ENCODE results near the gene DNAL4.

DNAL4 gene

GRCh38 chr22:38738475-38739070 lies 55.4 kb downstream of the DNAL4 start:
- H3K36me3 ChIP-seq (ENCODE audit: control insufficient read depth in 4 of 4, insufficient read depth in 4 of 4, low read length in 3 of 4): peaks cover 8 to 99% (median 85%) of the 10 kb centered on the region in 4 experiments
- H3K9me3 ChIP-seq (ENCODE audit: control extremely low read depth in 1 of 5, control insufficient read depth in 4 of 5, insufficient read depth in 2 of 5, low read depth in 1 of 5, low read length in 4 of 5): no peaks in the 10 kb centered on the region
- H3K4me1 ChIP-seq (ENCODE audit: control extremely low read depth in 1 of 4, control insufficient read depth in 4 of 4, insufficient read depth in 4 of 4, low read length in 3 of 4): peaks cover 0 to 21% (median 2%) of the 10 kb centered on the region in 4 experiments
- H3K27me3 ChIP-seq (replicated peaks in 2 of 5; ENCODE audit: control insufficient read depth in 4 of 5, insufficient read depth in 5 of 5, low read length in 4 of 5): no peaks in the 10 kb centered on the region
- no peak overlapping the region for H3K27ac ChIP-seq (ENCODE audit: insufficient read depth in 1 of 2, low read depth in 1 of 2, low read length in 2 of 2, poor library complexity in 1 of 2, severe bottlenecking in 2 of 2)
- ChIA-PET CTCF (interaction anchor here (1.5 to 6.6 kb wide), 3 partner anchors 11 to 24 kb away, joined by 3 to 64 read pairs (median 5); no protein-coding TSS in a partner anchor), POLR2A (interaction anchor here (0.6 kb wide), 1 partner anchor 18 kb away, joined by 3 read pairs; no protein-coding TSS in a partner anchor)
- no peak for DNase-seq
- WGBS (ENCODE audit: insufficient coverage): 96% methylated on average over 18 of the region's 18 CpGs
- no peak overlapping the region for H3K4me3 ChIP-seq (ENCODE audit: control insufficient read depth in 1 of 7, extremely low read depth in 1 of 7, insufficient read depth in 4 of 7, low read depth in 2 of 7, low read length in 6 of 7)

GRCh38 chr22:38737302-38738060 lies 56.5 kb downstream of the DNAL4 start:
- no peak for DNase-seq
- ChIA-PET CTCF (interaction anchor here (0.8 to 7.2 kb wide), 3 partner anchors 10 to 28 kb away, joined by 3 to 64 read pairs (median 42); no protein-coding TSS in a partner anchor), POLR2A (interaction anchor here (0.6 to 0.7 kb wide), 2 partner anchors 74 to 139 kb away, joined by 3 to 4 read pairs; no protein-coding TSS in a partner anchor)
- H3K36me3 ChIP-seq (ENCODE audit: control insufficient read depth in 4 of 4, insufficient read depth in 4 of 4, low read length in 3 of 4): peaks cover 8 to 96% (median 79%) of the 10 kb centered on the region in 4 experiments
- no peaks in the 10 kb centered on the region for H3K9me3 ChIP-seq (ENCODE audit: control extremely low read depth in 1 of 5, control insufficient read depth in 4 of 5, insufficient read depth in 2 of 5, low read depth in 1 of 5, low read length in 4 of 5)
- H3K27ac ChIP-seq (ENCODE audit: insufficient read depth in 1 of 2, low read depth in 1 of 2, low read length in 2 of 2, poor library complexity in 1 of 2, severe bottlenecking in 2 of 2): no peak overlapping the region
- H3K4me1 ChIP-seq (ENCODE audit: control extremely low read depth in 1 of 4, control insufficient read depth in 4 of 4, insufficient read depth in 4 of 4, low read length in 3 of 4): peaks cover 0 to 21% (median 3%) of the 10 kb centered on the region in 4 experiments
- no peaks in the 10 kb centered on the region for H3K27me3 ChIP-seq (replicated peaks in 2 of 5; ENCODE audit: control insufficient read depth in 4 of 5, insufficient read depth in 5 of 5, low read length in 4 of 5)
- 79% methylated on average over 21 of the region's 21 CpGs for WGBS (ENCODE audit: insufficient coverage)
- H3K4me3 ChIP-seq (ENCODE audit: control insufficient read depth in 1 of 7, extremely low read depth in 1 of 7, insufficient read depth in 4 of 7, low read depth in 2 of 7, low read length in 6 of 7): no peak overlapping the region

- no peak for DNase-seq
- H3K36me3 ChIP-seq (ENCODE audit: control insufficient read depth in 4 of 4, insufficient read depth in 4 of 4, low read length in 3 of 4): peaks cover 8 to 97% (median 74%) of the 10 kb centered on the region in 4 experiments
- no peaks in the 10 kb centered on the region for H3K27me3 ChIP-seq (replicated peaks in 2 of 5; ENCODE audit: control insufficient read depth in 4 of 5, insufficient read depth in 5 of 5, low read length in 4 of 5)
- H3K9me3 ChIP-seq (ENCODE audit: control extremely low read depth in 1 of 5, control insufficient read depth in 4 of 5, insufficient read depth in 2 of 5, low read depth in 1 of 5, low read length in 4 of 5): no peaks in the 10 kb centered on the region
- POLR2A ChIA-PET: interaction anchor here (0.8 to 1.0 kb wide), 3 partner anchors 11 to 29 kb away, joined by 3 to 4 read pairs (median 3); no protein-coding TSS in a partner anchor
- H3K4me3 ChIP-seq (ENCODE audit: control insufficient read depth in 1 of 7, extremely low read depth in 1 of 7, insufficient read depth in 4 of 7, low read depth in 2 of 7, low read length in 6 of 7): no peak overlapping the region
- CTCF ChIA-PET: interaction anchor here (0.8 to 7.2 kb wide), 6 partner anchors 12 to 134 kb away, joined by 3 to 64 read pairs (median 4); no protein-coding TSS in a partner anchor
- 91% methylated on average over 4 of the region's 7 CpGs for WGBS (ENCODE audit: insufficient coverage)
- H3K4me1 ChIP-seq (ENCODE audit: control extremely low read depth in 1 of 4, control insufficient read depth in 4 of 4, insufficient read depth in 4 of 4, low read length in 3 of 4): peaks cover 0 to 21% (median 3%) of the 10 kb centered on the region in 4 experiments
- no peak overlapping the region for H3K27ac ChIP-seq (ENCODE audit: insufficient read depth in 1 of 2, low read depth in 1 of 2, low read length in 2 of 2, poor library complexity in 1 of 2, severe bottlenecking in 2 of 2)
Observed at GRCh38 chr22:38736257-38736570, 57.7 kb downstream of the DNAL4 start.

GRCh38 chr22:38735465-38736256 lies 58.3 kb downstream of the DNAL4 start:
- WGBS (ENCODE audit: insufficient coverage): 75% methylated on average over 15 of the region's 15 CpGs
- no peak overlapping the region for H3K4me3 ChIP-seq (ENCODE audit: control insufficient read depth in 1 of 7, extremely low read depth in 1 of 7, insufficient read depth in 4 of 7, low read depth in 2 of 7, low read length in 6 of 7)
- DNase-seq: no peak
- H3K9me3 ChIP-seq (ENCODE audit: control extremely low read depth in 1 of 5, control insufficient read depth in 4 of 5, insufficient read depth in 2 of 5, low read depth in 1 of 5, low read length in 4 of 5): no peaks in the 10 kb centered on the region
- CTCF ChIA-PET: interaction anchor here (0.8 to 7.2 kb wide), 6 partner anchors 12 to 134 kb away, joined by 3 to 64 read pairs (median 4); no protein-coding TSS in a partner anchor
- POLR2A ChIA-PET: interaction anchor here (0.8 to 1.0 kb wide), 3 partner anchors 11 to 28 kb away, joined by 3 to 4 read pairs (median 3); no protein-coding TSS in a partner anchor
- H3K4me1 ChIP-seq (ENCODE audit: control extremely low read depth in 1 of 4, control insufficient read depth in 4 of 4, insufficient read depth in 4 of 4, low read length in 3 of 4): peaks cover 0 to 21% (median 3%) of the 10 kb centered on the region in 4 experiments
- H3K27ac ChIP-seq (ENCODE audit: insufficient read depth in 1 of 2, low read depth in 1 of 2, low read length in 2 of 2, poor library complexity in 1 of 2, severe bottlenecking in 2 of 2): peak overlapping the region in 1 of 2 experiments; percentile 40
- H3K36me3 ChIP-seq (ENCODE audit: control insufficient read depth in 4 of 4, insufficient read depth in 4 of 4, low read length in 3 of 4): peaks cover 8 to 96% (median 72%) of the 10 kb centered on the region in 4 experiments
- H3K27me3 ChIP-seq (replicated peaks in 2 of 5; ENCODE audit: control insufficient read depth in 4 of 5, insufficient read depth in 5 of 5, low read length in 4 of 5): no peaks in the 10 kb centered on the region

- no peaks in the 10 kb centered on the region for H3K27me3 ChIP-seq (replicated peaks in 2 of 5; ENCODE audit: control insufficient read depth in 4 of 5, insufficient read depth in 5 of 5, low read length in 4 of 5)
- POLR2A ChIA-PET: interaction anchor here (1.0 kb wide), 1 partner anchor 10 kb away, joined by 4 read pairs; no protein-coding TSS in a partner anchor
- no peak overlapping the region for H3K27ac ChIP-seq (ENCODE audit: insufficient read depth in 1 of 2, low read depth in 1 of 2, low read length in 2 of 2, poor library complexity in 1 of 2, severe bottlenecking in 2 of 2)
- CTCF ChIA-PET: interaction anchor here (0.8 to 7.2 kb wide), 7 partner anchors 11 to 108 kb away, joined by 3 to 64 read pairs (median 6); no protein-coding TSS in a partner anchor
- WGBS (ENCODE audit: insufficient coverage): 95% methylated on average over 7 of the region's 7 CpGs
- peaks cover 8 to 96% (median 72%) of the 10 kb centered on the region in 4 experiments for H3K36me3 ChIP-seq (ENCODE audit: control insufficient read depth in 4 of 4, insufficient read depth in 4 of 4, low read length in 3 of 4)
- H3K4me1 ChIP-seq (ENCODE audit: control extremely low read depth in 1 of 4, control insufficient read depth in 4 of 4, insufficient read depth in 4 of 4, low read length in 3 of 4): peaks cover 0 to 21% (median 3%) of the 10 kb centered on the region in 4 experiments
- no peak for DNase-seq
- no peak overlapping the region for H3K4me3 ChIP-seq (ENCODE audit: control insufficient read depth in 1 of 7, extremely low read depth in 1 of 7, insufficient read depth in 4 of 7, low read depth in 2 of 7, low read length in 6 of 7)
- H3K9me3 ChIP-seq (ENCODE audit: control extremely low read depth in 1 of 5, control insufficient read depth in 4 of 5, insufficient read depth in 2 of 5, low read depth in 1 of 5, low read length in 4 of 5): no peaks in the 10 kb centered on the region
Observed at GRCh38 chr22:38735126-38735464, 58.8 kb downstream of the DNAL4 start.

GRCh38 chr22:38734421-38735100 lies 59.4 kb downstream of the DNAL4 start:
- no peak for DNase-seq
- no peaks in the 10 kb centered on the region for H3K9me3 ChIP-seq (ENCODE audit: control extremely low read depth in 1 of 5, control insufficient read depth in 4 of 5, insufficient read depth in 2 of 5, low read depth in 1 of 5, low read length in 4 of 5)
- H3K4me3 ChIP-seq (ENCODE audit: control insufficient read depth in 1 of 7, extremely low read depth in 1 of 7, insufficient read depth in 4 of 7, low read depth in 2 of 7, low read length in 6 of 7): no peak overlapping the region
- CTCF ChIA-PET: interaction anchor here (0.9 to 7.2 kb wide), 8 partner anchors 8 to 109 kb away, joined by 3 to 64 read pairs (median 13); no protein-coding TSS in a partner anchor
- 85% methylated on average over 10 of the region's 13 CpGs for WGBS (ENCODE audit: insufficient coverage)
- peaks cover 8 to 96% (median 72%) of the 10 kb centered on the region in 4 experiments for H3K36me3 ChIP-seq (ENCODE audit: control insufficient read depth in 4 of 4, insufficient read depth in 4 of 4, low read length in 3 of 4)
- H3K27ac ChIP-seq (ENCODE audit: insufficient read depth in 1 of 2, low read depth in 1 of 2, low read length in 2 of 2, poor library complexity in 1 of 2, severe bottlenecking in 2 of 2): no peak overlapping the region
- no peaks in the 10 kb centered on the region for H3K27me3 ChIP-seq (replicated peaks in 2 of 5; ENCODE audit: control insufficient read depth in 4 of 5, insufficient read depth in 5 of 5, low read length in 4 of 5)
- POLR2A ChIA-PET: no interaction called here
- H3K4me1 ChIP-seq (ENCODE audit: control extremely low read depth in 1 of 4, control insufficient read depth in 4 of 4, insufficient read depth in 4 of 4, low read length in 3 of 4): peaks cover 0 to 21% (median 3%) of the 10 kb centered on the region in 4 experiments

Data from common myeloid progenitor, CD34-positive (primary cell).